22Rv1 (cell line): ENCODE data around the gene SUGP2.

ENCODE experiments used
- H3K27ac ChIP-seq: fragments of 450-650 bp; 2 replicates; pipeline ENCODE4 v1.5.1; 2017
- ZFX ChIP-seq: fragments of 450-650 bp; IDR thresholded peaks from 2 replicates; pipeline ENCODE4 v1.6.1; 2017; ENCODE audit warnings: antibody characterized with exemption, borderline replicate concordance
- TF ChIP-seq, protein P1 (sequence below): fragments of 450-650 bp; IDR thresholded peaks from 2 replicates; pipeline ENCODE4 v1.5.1; 2017; ENCODE audit warnings: mild to moderate bottlenecking

The SUGP2 gene

DNA sequence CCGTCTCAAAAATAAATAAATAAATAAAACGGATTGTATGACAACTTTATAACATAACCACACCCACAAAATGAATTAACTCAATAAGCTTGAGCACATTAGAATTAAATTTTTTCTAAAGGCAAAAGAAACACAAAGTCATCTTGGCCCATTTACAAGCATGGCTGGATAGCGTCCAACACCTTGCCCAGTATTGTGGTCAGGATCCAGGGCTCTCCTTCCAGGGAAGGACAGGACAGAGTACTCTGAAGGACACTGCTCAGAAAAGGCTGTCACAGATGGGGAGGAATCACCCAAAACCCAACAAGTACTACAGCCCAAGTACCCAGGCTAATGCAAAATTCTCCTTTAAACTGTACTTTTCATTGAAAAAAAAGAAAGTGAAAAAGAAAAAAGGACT, 27.1 kb downstream of the SUGP2 start:
- H3K27ac ChIP-seq: no peak overlapping the region
- TF ChIP-seq ZFX: no peak
- TF ChIP-seq, protein P1, sequence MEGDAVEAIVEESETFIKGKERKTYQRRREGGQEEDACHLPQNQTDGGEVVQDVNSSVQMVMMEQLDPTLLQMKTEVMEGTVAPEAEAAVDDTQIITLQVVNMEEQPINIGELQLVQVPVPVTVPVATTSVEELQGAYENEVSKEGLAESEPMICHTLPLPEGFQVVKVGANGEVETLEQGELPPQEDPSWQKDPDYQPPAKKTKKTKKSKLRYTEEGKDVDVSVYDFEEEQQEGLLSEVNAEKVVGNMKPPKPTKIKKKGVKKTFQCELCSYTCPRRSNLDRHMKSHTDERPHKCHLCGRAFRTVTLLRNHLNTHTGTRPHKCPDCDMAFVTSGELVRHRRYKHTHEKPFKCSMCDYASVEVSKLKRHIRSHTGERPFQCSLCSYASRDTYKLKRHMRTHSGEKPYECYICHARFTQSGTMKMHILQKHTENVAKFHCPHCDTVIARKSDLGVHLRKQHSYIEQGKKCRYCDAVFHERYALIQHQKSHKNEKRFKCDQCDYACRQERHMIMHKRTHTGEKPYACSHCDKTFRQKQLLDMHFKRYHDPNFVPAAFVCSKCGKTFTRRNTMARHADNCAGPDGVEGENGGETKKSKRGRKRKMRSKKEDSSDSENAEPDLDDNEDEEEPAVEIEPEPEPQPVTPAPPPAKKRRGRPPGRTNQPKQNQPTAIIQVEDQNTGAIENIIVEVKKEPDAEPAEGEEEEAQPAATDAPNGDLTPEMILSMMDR: no peak

DNA sequence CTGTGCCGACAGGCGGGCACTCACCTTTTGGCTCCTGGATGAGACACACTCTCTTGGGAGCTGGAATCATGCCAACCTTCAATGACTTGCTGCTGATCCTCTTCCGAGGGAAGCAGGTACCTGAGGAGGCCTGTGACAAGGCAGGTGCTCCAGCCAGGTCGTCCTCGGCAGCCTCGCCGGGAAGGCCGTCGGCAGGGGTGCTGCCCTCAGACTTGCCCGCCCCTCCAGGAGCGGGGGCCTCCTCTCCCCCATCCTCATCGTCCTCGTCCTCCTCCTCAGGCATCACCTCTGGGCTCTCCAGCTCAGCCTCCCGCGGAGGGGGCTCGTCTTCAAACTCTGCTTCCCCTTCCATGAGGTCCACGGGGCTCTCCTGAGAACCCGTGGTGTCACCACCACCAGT, 29.2 kb downstream of the SUGP2 start:
- TF ChIP-seq, protein P1: no peak
- TF ChIP-seq ZFX: no peak
- H3K27ac ChIP-seq: no peak overlapping the region

DNA sequence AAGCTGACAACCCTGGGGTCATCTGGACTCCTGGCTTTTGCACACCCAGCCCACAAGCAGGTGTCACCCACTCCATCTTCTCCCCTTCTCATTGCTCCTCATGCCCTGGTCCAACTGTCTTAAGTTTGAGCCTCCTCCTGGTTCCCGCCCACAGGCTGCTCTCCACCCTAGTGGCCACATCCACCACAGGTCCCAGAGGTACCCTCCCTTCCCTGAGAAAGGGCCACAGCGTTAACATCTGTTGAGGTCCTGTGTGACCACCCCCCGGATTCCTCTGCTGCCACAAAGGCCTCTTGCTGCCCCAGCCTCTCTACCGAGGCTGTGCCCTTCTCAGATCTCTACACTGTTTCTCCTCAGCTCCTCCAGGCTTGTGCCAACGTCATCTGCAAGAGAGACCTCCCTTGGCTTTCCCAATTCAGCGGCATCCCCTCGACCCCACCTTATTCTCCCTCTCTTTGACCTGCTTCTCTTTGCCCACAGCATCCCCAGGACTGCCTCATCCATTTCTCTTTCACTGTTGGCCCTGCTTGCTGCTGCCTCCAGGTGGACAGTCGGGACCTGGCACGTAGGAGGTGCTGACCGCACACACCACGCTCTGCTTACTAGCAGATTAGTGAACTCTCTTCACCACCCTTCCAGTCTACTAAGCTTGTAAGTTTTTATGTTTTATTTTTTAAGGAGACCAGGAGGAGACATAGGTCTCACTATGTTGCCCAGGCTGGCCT, 33.3 kb downstream of the SUGP2 start:
- TF ChIP-seq, protein P1: peak; percentile 62
- no peak for TF ChIP-seq ZFX
- H3K27ac ChIP-seq: no peak overlapping the region

DNA sequence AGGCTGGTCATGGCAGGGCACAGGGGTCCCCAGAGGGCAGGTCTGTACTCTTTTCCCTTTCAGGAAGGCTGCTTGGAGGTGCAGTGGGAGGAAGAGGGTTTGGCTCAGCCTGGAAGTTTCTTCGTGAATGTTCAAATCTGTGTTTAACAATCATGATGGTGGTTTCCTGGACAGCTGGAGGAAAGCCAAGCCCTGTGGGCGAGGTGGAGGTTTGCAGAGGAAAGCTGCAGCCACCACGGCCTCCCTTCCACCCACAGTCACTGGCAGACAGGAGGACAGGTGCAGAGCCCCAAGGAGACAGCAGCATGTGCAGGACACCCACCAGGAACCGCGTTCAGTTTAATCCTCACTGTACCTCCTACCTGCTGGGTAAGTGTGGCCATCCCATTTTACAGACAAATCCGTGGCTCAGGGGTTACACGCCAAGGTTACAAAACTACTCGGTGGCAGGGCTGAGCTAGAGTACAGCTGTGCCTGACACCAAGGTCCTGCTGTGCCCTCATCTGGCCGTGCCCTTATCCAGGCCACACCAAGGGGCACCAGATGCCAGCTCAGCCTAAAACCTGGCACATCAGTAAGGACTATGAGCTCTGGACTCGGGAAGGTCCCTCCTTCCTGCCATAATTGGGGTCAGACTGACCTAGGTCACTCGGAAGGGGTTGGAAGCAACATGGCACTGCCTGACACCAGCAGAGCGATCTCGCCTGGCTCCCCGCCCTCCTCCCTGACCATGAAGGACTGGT, 34.1 kb downstream of the SUGP2 start:
- no peak for TF ChIP-seq ZFX
- TF ChIP-seq, protein P1: no peak

DNA sequence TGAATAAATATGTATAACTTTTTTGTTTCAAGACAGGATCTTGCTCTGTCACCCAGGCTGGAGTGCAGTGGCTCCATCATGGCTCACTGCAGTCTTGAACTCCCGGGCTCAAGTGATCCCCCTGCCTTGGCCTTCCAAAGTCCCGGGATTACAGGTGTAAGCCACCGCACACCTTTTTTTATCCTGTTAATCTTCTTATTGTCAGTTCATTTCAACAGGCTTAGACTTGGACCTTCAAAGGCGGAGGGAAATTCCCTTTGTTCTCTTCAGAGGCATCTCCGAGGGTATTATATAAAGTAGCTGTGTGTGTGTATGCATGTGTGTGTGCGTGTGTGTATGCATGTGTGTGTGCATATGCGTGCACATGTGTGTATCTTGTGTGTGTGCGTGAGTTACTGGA, 35.0 kb downstream of the SUGP2 start:
- no peak for TF ChIP-seq ZFX
- TF ChIP-seq, protein P1: no peak
- no peak overlapping the region for H3K27ac ChIP-seq

More for the DNA sequence above, 34.1 kb downstream of the SUGP2 start:
- no peak overlapping the region for H3K27ac ChIP-seq

DNA sequence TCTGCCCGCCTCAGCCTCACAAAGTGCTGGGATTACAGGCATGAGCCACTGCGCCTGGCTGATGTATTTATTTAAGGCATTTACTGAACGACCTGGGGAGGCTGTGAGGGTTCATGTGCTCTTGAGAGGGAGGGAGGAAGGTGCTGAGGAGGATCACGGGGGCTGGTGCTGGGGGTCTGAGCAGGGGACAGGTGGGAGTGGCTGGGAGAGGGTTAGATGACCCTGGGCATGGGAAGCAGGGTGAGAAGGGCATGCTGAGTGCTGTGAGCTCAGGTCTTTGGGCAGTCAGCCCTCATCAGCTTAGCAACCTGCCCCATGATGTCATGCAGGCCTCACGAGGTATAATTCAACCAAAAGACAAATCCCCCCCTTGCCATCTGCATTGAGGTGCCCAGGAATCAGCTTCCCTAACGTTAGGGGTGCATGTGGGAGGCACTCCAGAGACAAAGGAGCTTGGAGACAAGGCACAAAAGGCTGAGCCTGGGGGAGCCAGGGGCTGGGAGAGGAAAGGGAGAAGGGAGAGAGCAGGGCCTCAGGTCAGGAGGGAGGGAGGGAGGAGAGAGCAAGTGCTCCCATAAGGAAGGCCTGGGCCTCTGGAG, 36.4 kb downstream of the SUGP2 start:
- TF ChIP-seq, protein P1: no peak
- TF ChIP-seq ZFX: no peak
- H3K27ac ChIP-seq: no peak overlapping the region

DNA sequence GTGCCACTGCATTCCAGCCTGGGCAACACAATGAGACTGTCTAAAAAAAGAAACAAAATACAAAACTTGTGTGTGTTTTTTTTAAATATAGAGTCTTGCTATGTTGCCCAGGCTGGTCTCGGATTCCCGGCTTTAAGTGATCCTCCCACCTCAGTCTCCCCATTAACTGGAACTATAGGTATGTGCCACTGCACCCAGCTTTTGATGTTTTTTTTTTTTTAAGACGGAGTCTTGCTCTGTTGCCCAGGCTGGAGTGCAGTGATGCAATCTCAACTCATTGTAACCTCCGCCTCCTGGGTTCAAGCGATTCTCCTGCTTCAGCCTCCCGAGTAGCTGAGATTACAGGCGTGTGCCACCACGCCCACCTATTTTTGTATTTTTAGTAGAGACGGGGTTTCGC, 37.0 kb downstream of the SUGP2 start:
- H3K27ac ChIP-seq: no peak overlapping the region
- TF ChIP-seq ZFX: no peak
- TF ChIP-seq, protein P1: no peak
